Astrocyte of the hippocampus (primary cell): Measurements from ENCODE around the gene MYO16.
"Not testable (repeated sequence)": the region's sequence is repeated elsewhere in the genome, so short reads cannot be mapped to it uniquely, and the experiment has no call there.

Experiments used
- DNase-seq: peaks from one replicate; pipeline ENCODE4 v3.0.0; 2011; ENCODE audit warnings: low read depth, low spot score

MYO16 gene

GRCh38 chr13:108878732-108879131, 249.3 kb downstream of the MYO16 start:
- DNase-seq: no peak

- no peak for DNase-seq
These were observed 260.0 kb downstream of the MYO16 start for GRCh38 chr13:108889324-108889984.

GRCh38 chr13:108895220-108895704, 265.9 kb downstream of the MYO16 start:
- peak; percentile 55 for DNase-seq

GRCh38 chr13:108897955-108898354, 268.5 kb downstream of the MYO16 start:
- DNase-seq: no peak

- DNase-seq: no peak
These were observed 273.2 kb downstream of the MYO16 start for GRCh38 chr13:108902405-108903155.

GRCh38 chr13:108903613-108904012, 274.2 kb downstream of the MYO16 start:
- DNase-seq: no peak

GRCh38 chr13:108911807-108912206, 282.4 kb downstream of the MYO16 start:
- no peak for DNase-seq

GRCh38 chr13:108913731-108914130, 284.3 kb downstream of the MYO16 start:
- DNase-seq: not testable (repeated sequence)

GRCh38 chr13:108915095-108915633, 285.8 kb downstream of the MYO16 start:
- DNase-seq: peak; percentile 61

- DNase-seq: peak; percentile 95
These were observed 286.5 kb downstream of the MYO16 start for GRCh38 chr13:108915634-108916512.

GRCh38 chr13:108917581-108917980, 288.2 kb downstream of the MYO16 start:
- DNase-seq: peak; percentile 44

- no peak for DNase-seq
These were observed 289.9 kb downstream of the MYO16 start for GRCh38 chr13:108919036-108919907.

- no peak for DNase-seq
These were observed 290.7 kb downstream of the MYO16 start for GRCh38 chr13:108920137-108920536.

GRCh38 chr13:108921238-108921637, 291.8 kb downstream of the MYO16 start:
- no peak for DNase-seq

GRCh38 chr13:108922108-108922507, 292.7 kb downstream of the MYO16 start:
- no peak for DNase-seq

- no peak for DNase-seq
These were observed 294.1 kb downstream of the MYO16 start for GRCh38 chr13:108923386-108924047.

GRCh38 chr13:108924134-108924533, 294.7 kb downstream of the MYO16 start:
- DNase-seq: no peak

GRCh38 chr13:108924541-108924940, 295.1 kb downstream of the MYO16 start:
- no peak for DNase-seq

GRCh38 chr13:108925070-108925469, 295.7 kb downstream of the MYO16 start:
- DNase-seq: no peak

GRCh38 chr13:108926862-108927261, 297.5 kb downstream of the MYO16 start:
- DNase-seq: no peak
